HepG2 (cell line): ENCODE data around the gene PSMD9. TPM values are rescaled to one million over a fixed set of nuclear protein-coding genes. Genes with fewer than 3 reads are reported as not detected.

ENCODE experiments used
- ATAC-seq: fragments of 200-7000 bp; cut with Tn5 transposase; 3 replicates; pipeline ENCODE4 v1.9.1; 2020; ENCODE audit warnings: mild to moderate bottlenecking, moderate library complexity
- BruUV-seq: library from RNA; stranded (reverse); fragments of 400-500 nt; replicated peaks from 2 replicates; lab custom pipeline; 2021; lab: Mats Ljungman, UMichigan
- CTCF ChIA-PET: fragments of 300-600 bp; formaldehyde crosslinking; extraction: SDS; loops from one replicate; lab custom pipeline; 2021; ENCODE audit warnings: low total read pairs, inconsistent platforms, low intra/inter-chr PET ratio; lab: Yijun Ruan, JAX
- POLR2A ChIA-PET: fragments of 350-600 bp; sonication (Branson Sonifier 250); formaldehyde crosslinking; loops from one replicate; lab custom pipeline; 2020; ENCODE audit warnings: antibody characterized with exemption, inconsistent platforms; lab: Yijun Ruan, JAX
- DNase-seq: peaks from one replicate; pipeline ENCODE4 v3.0.0-alpha.2; 2015; ENCODE audit warnings: low spot score
- FAIRE-seq: peaks from 3 replicates; lab custom pipeline; 2011; peaks lifted over from hg19 to GRCh38; lab: Jason Lieb, UNC
- H2AFZ ChIP-seq: one replicate; pipeline ENCODE4 v1.6.1; 2011; ENCODE audit warnings: low read length, inconsistent platforms
- H3K27ac ChIP-seq: fragments of 300-600 bp; 3 replicates; pipeline ENCODE4 v1.8.0; 2011; ENCODE audit warnings: mixed run types, mild to moderate bottlenecking, mixed read lengths, low read length, inconsistent platforms; ENCODE audit not compliant: insufficient read depth; ENCODE audit errors: extremely low read length
- H3K27me3 ChIP-seq, 2 experiments: fragments of 200-600 bp in 1 of 2; 2 replicates in 1 of 2; 3 replicates in 1 of 2; pipeline versions ENCODE4 v1.6.0 to v1.8.0; 2011; ENCODE audit warnings: low read length in 2 of 2, mild to moderate bottlenecking in 2 of 2, moderate library complexity in 2 of 2, inconsistent platforms in 1 of 2; ENCODE audit not compliant: insufficient read depth in 2 of 2, control insufficient read depth in 1 of 2
- H3K36me3 ChIP-seq, 2 experiments: fragments of 200-600 bp in 1 of 2; replicated peaks in 1 of 2; 2 replicates in 1 of 2; 3 replicates in 1 of 2; pipeline versions ENCODE4 v1.5.1 to v1.8.0; 2011; ENCODE audit warnings: low read length in 2 of 2, inconsistent platforms in 1 of 2; ENCODE audit not compliant: insufficient read depth in 2 of 2, control insufficient read depth in 1 of 2
- H3K4me1 ChIP-seq: 2 replicates; pipeline ENCODE4 v1.5.1; 2012; ENCODE audit warnings: low read length, inconsistent platforms; ENCODE audit not compliant: insufficient read depth
- H3K4me2 ChIP-seq: 2 replicates; pipeline ENCODE4 v1.6.0; 2011; ENCODE audit warnings: low read depth, low read length, inconsistent platforms
- H3K4me3 ChIP-seq, 3 experiments: fragments of 200-600 bp in 1 of 3; sonication (generic), shearing (Covaris generic) in 1 of 3; replicated peaks in 1 of 3; 2 replicates each; pipeline ENCODE4 v1.5.1; 2011 to 2016; ENCODE audit warnings: low read length in 3 of 3, inconsistent platforms in 2 of 3, low read depth in 2 of 3, mild to moderate bottlenecking in 2 of 3, control low read depth in 1 of 3, mixed read lengths in 1 of 3; ENCODE audit not compliant: insufficient read depth in 1 of 3
- H3K79me2 ChIP-seq: one replicate; pipeline ENCODE4 v1.6.1; 2011; ENCODE audit warnings: low read length, inconsistent platforms; ENCODE audit not compliant: insufficient read depth
- H3K9ac ChIP-seq: 2 replicates; pipeline ENCODE4 v1.6.0; 2011; ENCODE audit warnings: mild to moderate bottlenecking, low read depth, low read length, inconsistent platforms; ENCODE audit not compliant: insufficient read depth
- H3K9me3 ChIP-seq: 2 replicates; pipeline ENCODE4 v1.5.1; 2012; ENCODE audit warnings: mild to moderate bottlenecking, low read length
- H4K20me1 ChIP-seq: 2 replicates; pipeline ENCODE4 v1.6.0; 2011; ENCODE audit warnings: inconsistent platforms, mild to moderate bottlenecking, low read length, moderate library complexity; ENCODE audit not compliant: insufficient read depth
- BCL3 ChIP-seq: sonication (generic); formaldehyde crosslinking; IDR thresholded peaks from 2 replicates; pipeline ENCODE4 v1.5.1; 2020; ENCODE audit warnings: mild to moderate bottlenecking, missing genetic modification reagents, moderate library complexity
- HNF4A ChIP-seq: sonication (generic); formaldehyde crosslinking; IDR thresholded peaks from 2 replicates; pipeline ENCODE4 v1.4.0; 2020; ENCODE audit warnings: missing genetic modification reagents
- RBAK ChIP-seq: sonication (generic); formaldehyde crosslinking; IDR thresholded peaks from 2 replicates; pipeline ENCODE4 v1.5.1; 2020; ENCODE audit warnings: mild to moderate bottlenecking, missing genetic modification reagents
- SP140L ChIP-seq: sonication (generic); formaldehyde crosslinking; IDR thresholded peaks from 2 replicates; pipeline ENCODE4 v1.4.0; 2020; ENCODE audit warnings: missing genetic modification reagents, borderline replicate concordance
- ZNF207 ChIP-seq: fragments of 450-650 bp; IDR thresholded peaks from 2 replicates; pipeline ENCODE4 v1.6.1; 2016; ENCODE audit warnings: antibody characterized with exemption, borderline replicate concordance
- ZNF629 ChIP-seq: sonication (generic); formaldehyde crosslinking; conservative IDR thresholded peaks from 2 replicates; pipeline ENCODE4 v1.5.0; 2020; ENCODE audit warnings: missing genetic modification reagents
- ZNF709 ChIP-seq: sonication (generic); formaldehyde crosslinking; IDR thresholded peaks from 2 replicates; pipeline ENCODE4 v1.5.0; 2020; ENCODE audit warnings: mild to moderate bottlenecking, missing genetic modification reagents
- WGBS: methylation state at CpG from one replicate; pipeline ENCODE4 v1.1.6; 2017; ENCODE audit warnings: low lambda C conversion rate; 5-methylcytosine and 5-hydroxymethylcytosine counted together
- in situ Hi-C: cut with HindIII; loops from 2 replicates; pipeline ENCODE4 v1.10.0; 2017; ENCODE audit warnings: low pct_unique_long_range_greater_than_20kb; ENCODE audit not compliant: extremely low pct_ligation_motif_present
- intact Hi-C: fragments of 100-400 bp; cut with micrococcal nuclease; formaldehyde crosslinking; loops from one replicate; pipeline ENCODE4 v1.10.0; 2022; ENCODE audit not compliant: unreplicated experiment
- polyA plus RNA-seq, 8 experiments: library from polyadenylated mRNA; depleted of rRNA in 3 of 8; stranded (reverse) in 7 of 8; unstranded in 1 of 8; fragments of >200 nt; fragmentation: Illumina TruSeq in 4 of 8; extraction: Trizol in 4 of 8; gene quantifications; 2 replicates each; pipeline versions ENCODE4 v1.2.1 to v1.2.3, GENCODE V29; 2011 to 2016; ENCODE audit warnings: low read depth in 4 of 8, missing spikeins in 1 of 8, mixed read lengths in 1 of 8; ENCODE audit not compliant: insufficient read depth in 1 of 8
- total RNA-seq, 5 experiments: library from RNA; depleted of rRNA; stranded (reverse); fragments of >200 nt; fragmentation: Illumina TruSeq; extraction: Trizol; gene quantifications; 2 replicates each; pipeline ENCODE4 v1.2.3, GENCODE V29; 2016; ENCODE audit warnings: low read depth in 1 of 5

Gene PSMD9
- total and polyA plus RNA-seq, 2 of the 13 experiments (the other 11 are each of a cell fraction or from before 2014, with no cell fraction given), result 41.4 to 61.1 TPM

- Histone ChIP-seq H3K4me3 (no peak overlapping the region), H3K27me3 (no peaks in the 10 kb centered on the region), H3K36me3 (no peaks in the 10 kb centered on the region), H3K4me1 (peaks cover 19% of the 10 kb centered on the region), H3K27ac (no peak overlapping the region), H3K79me2 (no peaks in the 10 kb centered on the region), H3K9ac (no peak overlapping the region), H2AFZ (no peak overlapping the region), H3K9me3 (no peaks in the 10 kb centered on the region), H4K20me1 (no peaks in the 10 kb centered on the region), H3K4me2 (no peak overlapping the region)
- DNase-seq (no peak), FAIRE-seq (no peak), ATAC-seq (no peak)
- TF ChIP-seq RBAK (no peak), ZNF629 (CRISPR knock-in tag) (peak; percentile 75; the same call in 1 of the 2 replicates)
- no TSS peak for BruUV-seq
- intact Hi-C loops (no loop called here), in situ Hi-C loops (no loop called here)
- 90% methylated on average over 3 of the region's 3 CpGs for WGBS
- ChIA-PET CTCF (no interaction called here), POLR2A (no interaction called here)
These were observed 43.6 kb downstream of the PSMD9 start for GRCh38 chr12:121932176-121932536.

GRCh38 chr12:121932914-121933521 is 44.4 kb downstream of the PSMD9 start:
- no peak overlapping the region for H2AFZ ChIP-seq
- H3K9ac ChIP-seq, result no peak overlapping the region
- no peak overlapping the region for H3K4me3 ChIP-seq
- POLR2A ChIA-PET, result no interaction called here
- BruUV-seq, result no TSS peak
- peaks cover 12% of the 10 kb centered on the region for H3K4me1 ChIP-seq
- no peak overlapping the region for H3K4me2 ChIP-seq
- no peaks in the 10 kb centered on the region for H3K27me3 ChIP-seq
- H4K20me1 ChIP-seq, result no peaks in the 10 kb centered on the region
- CTCF ChIA-PET, result no interaction called here
- ATAC-seq, result no peak
- no peak for TF ChIP-seq ZNF709
- TF ChIP-seq HNF4A, result no peak
- no peak for TF ChIP-seq ZNF207
- no peak for TF ChIP-seq BCL3 (CRISPR knock-in tag)
- no peak for TF ChIP-seq SP140L (CRISPR knock-in tag)
- intact Hi-C loops, result no loop called here
- H3K79me2 ChIP-seq, result no peaks in the 10 kb centered on the region
- no peak for FAIRE-seq
- H3K9me3 ChIP-seq, result no peaks in the 10 kb centered on the region
- in situ Hi-C loops, result no loop called here
- no peak overlapping the region for H3K27ac ChIP-seq
- H3K36me3 ChIP-seq, result no peaks in the 10 kb centered on the region
- no peak for DNase-seq
- 78% methylated on average over 4 of the region's 4 CpGs for WGBS
